Activated T-helper 1 cell treated with anti-CD3 and anti-CD28 coated beads, Interleukin-12 subunit alpha, Interleukin-12 subunit beta, Interleukin-2, Interleukin-4 antibody, amounts not matched to agents 30 ng/mL and 10 ng/mL and 1 ng/mL, durations not matched to agents 14 hours and 24 hours and 36 hours (primary cell): ENCODE results near the gene TRIM5. TPM values are rescaled to one million over a fixed set of nuclear protein-coding genes. Genes with fewer than 3 reads are reported as not detected.
A peak's percentile ranks its signal among the peaks of the same experiment; 100 is the strongest.
"Not testable (repeated sequence)": the region's sequence is repeated elsewhere in the genome, so short reads cannot be mapped to it uniquely, and the experiment has no call there.

ENCODE experiments used
- DNase-seq: peaks from one replicate; pipeline ENCODE4 v3.0.0; 2021; ENCODE audit warnings: low spot score
- H3K27ac Mint-ChIP-seq: one replicate; pipeline ENCODE4 v1.8.0; 2021; ENCODE audit warnings: mild to moderate bottlenecking, mixed read lengths
- H3K27me3 Mint-ChIP-seq: one replicate; pipeline ENCODE4 v1.8.0; 2022; ENCODE audit warnings: mild to moderate bottlenecking, moderate library complexity, mixed read lengths; ENCODE audit not compliant: insufficient read depth
- H3K36me3 Mint-ChIP-seq: one replicate; pipeline ENCODE4 v1.8.0; 2021; ENCODE audit warnings: low read depth, mixed read lengths
- H3K4me1 Mint-ChIP-seq: one replicate; pipeline ENCODE4 v1.8.0; 2021; ENCODE audit warnings: low read depth, mixed read lengths
- H3K4me3 Mint-ChIP-seq: one replicate; pipeline ENCODE4 v1.8.0; 2021; ENCODE audit warnings: mild to moderate bottlenecking, moderate library complexity, mixed read lengths
- H3K9me3 Mint-ChIP-seq: one replicate; pipeline ENCODE4 v1.8.0; 2021; ENCODE audit warnings: mixed read lengths
- intact Hi-C: fragments of 100-400 bp; cut with micrococcal nuclease; formaldehyde crosslinking; loops from one replicate; pipeline ENCODE4 v1.15.1; 2024
- total RNA-seq: library from RNA; stranded (reverse); gene quantifications from 2 replicates; pipeline ENCODE4 v1.2.3, GENCODE V29; 2022

Gene TRIM5
- total RNA-seq, 1 donor from 2014 or later = 8.6 TPM

DNA sequence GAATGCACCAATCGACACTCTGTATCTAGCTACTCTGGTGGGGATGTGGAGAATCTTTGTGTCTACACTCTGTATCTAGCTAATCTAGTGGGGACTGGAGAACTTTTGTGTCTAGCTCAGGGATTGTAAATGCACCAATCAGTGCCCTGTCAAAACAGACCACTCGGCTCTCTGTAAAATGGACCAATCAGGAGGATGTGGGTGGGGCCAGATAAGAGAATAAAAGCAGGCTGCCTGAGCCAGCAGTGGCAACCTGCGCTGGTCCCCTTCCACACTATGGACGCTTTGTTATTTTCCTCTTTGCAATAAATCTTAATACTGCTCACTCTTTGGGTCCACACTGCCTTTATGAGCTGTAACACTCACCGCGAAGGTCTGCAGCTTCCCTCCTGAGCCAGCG is 1.3 kb downstream of the TRIM5 start:
- intact Hi-C loops = loop anchor here (1.0 to 10.0 kb wide), 5 partner anchors 83 to 931 kb away; partner anchors contain the start of genes FHIP1B, OR52N2, TAF10 and TPP1
- peaks cover 63% of the 10 kb centered on the region for H3K4me1 Mint-ChIP-seq
- H3K27me3 Mint-ChIP-seq, DNase-seq, H3K9me3 Mint-ChIP-seq: not testable (repeated sequence)
- H3K27ac Mint-ChIP-seq = peak overlapping the region; percentile 96
- H3K36me3 Mint-ChIP-seq = peaks cover 20% of the 10 kb centered on the region
- peak overlapping the region; percentile 89 for H3K4me3 Mint-ChIP-seq

- not testable (repeated sequence) for DNase-seq, H3K9me3 Mint-ChIP-seq, H3K4me3 Mint-ChIP-seq, H3K27me3 Mint-ChIP-seq, H3K27ac Mint-ChIP-seq
- intact Hi-C loops = loop anchor here (10.0 kb wide), 2 partner anchors 672 to 932 kb away; partner anchors contain the start of genes TAF10 and TPP1
- Mint-ChIP-seq H3K4me1 (peaks cover 61% of the 10 kb centered on the region), H3K36me3 (peaks cover 27% of the 10 kb centered on the region)
Observed at GRCh38 chr11:5682890-5683441, 1.9 kb downstream of the TRIM5 start.

GRCh38 chr11:5679811-5680210 is 5.1 kb downstream of the TRIM5 start:
- peaks cover 44% of the 10 kb centered on the region for H3K4me1 Mint-ChIP-seq
- no peak overlapping the region for H3K4me3 Mint-ChIP-seq
- peaks cover 33% of the 10 kb centered on the region for H3K36me3 Mint-ChIP-seq
- DNase-seq = no peak
- intact Hi-C loops = loop anchor here (10.0 kb wide), 2 partner anchors 675 to 935 kb away; partner anchors contain the start of genes TAF10 and TPP1
- H3K27me3 Mint-ChIP-seq = no peaks in the 10 kb centered on the region
- no peaks in the 10 kb centered on the region for H3K9me3 Mint-ChIP-seq
- H3K27ac Mint-ChIP-seq = peak overlapping the region; percentile 35

- no peaks in the 10 kb centered on the region for H3K27me3 Mint-ChIP-seq
- no peak for DNase-seq
- H3K36me3 Mint-ChIP-seq = peaks cover 28% of the 10 kb centered on the region
- H3K4me1 Mint-ChIP-seq = peaks cover 12% of the 10 kb centered on the region
- H3K27ac Mint-ChIP-seq = no peak overlapping the region
- H3K4me3 Mint-ChIP-seq = no peak overlapping the region
- no peaks in the 10 kb centered on the region for H3K9me3 Mint-ChIP-seq
- intact Hi-C loops = no loop called here
Observed at GRCh38 chr11:5674391-5674790, 10.5 kb downstream of the TRIM5 start.

- no peak overlapping the region for H3K27ac Mint-ChIP-seq
Observed at GRCh38 chr11:5671831-5672230, 13.0 kb downstream of the TRIM5 start.

GRCh38 chr11:5666402-5666793 is 18.5 kb downstream of the TRIM5 start:
- Mint-ChIP-seq H3K27ac (no peak overlapping the region), H3K36me3 (peaks cover 22% of the 10 kb centered on the region), H3K4me1 (no peaks in the 10 kb centered on the region), H3K9me3 (no peaks in the 10 kb centered on the region), H3K27me3 (no peaks in the 10 kb centered on the region), H3K4me3 (no peak overlapping the region)
- DNase-seq = no peak
- intact Hi-C loops = no loop called here

More at GRCh38 chr11:5671831-5672230, 13.0 kb downstream of the TRIM5 start:
- Mint-ChIP-seq H3K4me1 (no peaks in the 10 kb centered on the region), H3K27me3 (no peaks in the 10 kb centered on the region), H3K9me3 (no peaks in the 10 kb centered on the region), H3K36me3 (peaks cover 17% of the 10 kb centered on the region), H3K4me3 (no peak overlapping the region)
- intact Hi-C loops = no loop called here
- no peak for DNase-seq

- no peaks in the 10 kb centered on the region for H3K27me3 Mint-ChIP-seq
- peaks cover 22% of the 10 kb centered on the region for H3K36me3 Mint-ChIP-seq
- H3K27ac Mint-ChIP-seq = no peak overlapping the region
- intact Hi-C loops = no loop called here
- H3K4me1 Mint-ChIP-seq = no peaks in the 10 kb centered on the region
- no peak overlapping the region for H3K4me3 Mint-ChIP-seq
- H3K9me3 Mint-ChIP-seq = no peaks in the 10 kb centered on the region
- no peak for DNase-seq
Observed at GRCh38 chr11:5665746-5666401, 19.0 kb downstream of the TRIM5 start.

DNA sequence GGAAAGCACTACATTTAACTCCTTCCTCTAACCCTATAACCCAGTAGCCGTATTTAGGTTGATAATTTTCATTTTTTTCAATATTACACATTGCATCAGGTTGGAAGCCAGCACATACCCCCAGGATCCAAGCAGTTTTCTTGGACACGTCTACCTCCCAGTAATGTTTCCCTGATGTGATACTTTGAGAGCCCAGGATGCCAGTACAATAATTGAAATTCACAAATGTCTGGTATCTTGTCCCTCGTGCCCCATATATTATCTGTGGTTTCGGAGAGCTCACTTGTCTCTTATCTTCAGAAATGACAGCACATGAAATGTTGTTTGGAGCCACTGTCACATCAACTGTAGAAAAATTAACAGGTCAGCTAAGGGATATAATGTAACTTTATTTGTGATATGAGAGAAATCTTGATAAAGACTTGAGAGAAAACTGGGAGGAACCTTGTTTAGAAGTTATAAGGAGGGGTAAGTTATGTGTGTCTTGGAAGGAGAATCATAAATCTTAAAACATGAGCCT is 19.8 kb downstream of the TRIM5 start:
- Mint-ChIP-seq H3K36me3 (peaks cover 22% of the 10 kb centered on the region), H3K4me3 (no peak overlapping the region), H3K9me3 (no peaks in the 10 kb centered on the region), H3K27ac (no peak overlapping the region), H3K27me3 (no peaks in the 10 kb centered on the region), H3K4me1 (no peaks in the 10 kb centered on the region)
- intact Hi-C loops = no loop called here
- DNase-seq = no peak

DNA sequence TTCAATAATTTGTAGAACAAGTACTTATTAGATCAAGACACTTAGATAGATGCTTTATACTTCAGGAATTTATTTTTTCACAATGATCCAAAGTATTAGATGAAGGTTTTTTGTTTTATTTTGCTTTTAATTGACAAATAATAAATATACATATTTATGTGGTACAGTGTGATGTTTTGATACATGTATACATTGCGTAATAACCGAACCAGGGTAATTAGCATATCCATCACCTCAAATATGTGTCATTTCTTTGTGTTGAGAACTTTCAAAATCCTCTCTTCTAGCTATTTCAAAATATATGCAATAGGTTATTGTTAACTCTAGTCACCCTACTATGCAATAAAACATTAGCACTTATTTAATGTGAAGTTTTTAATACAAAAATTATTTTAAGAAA is 21.4 kb downstream of the TRIM5 start:
- Mint-ChIP-seq H3K9me3 (no peaks in the 10 kb centered on the region), H3K4me3 (no peak overlapping the region), H3K4me1 (no peaks in the 10 kb centered on the region), H3K27me3 (no peaks in the 10 kb centered on the region), H3K27ac (no peak overlapping the region), H3K36me3 (peaks cover 18% of the 10 kb centered on the region)
- intact Hi-C loops = no loop called here
- no peak for DNase-seq

GRCh38 chr11:5658318-5658717 is 26.6 kb downstream of the TRIM5 start:
- Mint-ChIP-seq H3K9me3 (no peaks in the 10 kb centered on the region), H3K4me3 (no peak overlapping the region), H3K4me1 (no peaks in the 10 kb centered on the region), H3K27ac (no peak overlapping the region), H3K27me3 (no peaks in the 10 kb centered on the region), H3K36me3 (peaks cover 3% of the 10 kb centered on the region)
- DNase-seq = no peak
- intact Hi-C loops = no loop called here

GRCh38 chr11:5656956-5657355 is 27.9 kb downstream of the TRIM5 start:
- H3K4me1 Mint-ChIP-seq, H3K4me3 Mint-ChIP-seq, DNase-seq, H3K27me3 Mint-ChIP-seq, H3K27ac Mint-ChIP-seq, H3K36me3 Mint-ChIP-seq, intact Hi-C loops, H3K9me3 Mint-ChIP-seq: not testable (repeated sequence)

GRCh38 chr11:5655474-5655873 is 29.4 kb downstream of the TRIM5 start:
- DNase-seq = no peak
- Mint-ChIP-seq H3K27me3 (no peaks in the 10 kb centered on the region), H3K27ac (no peak overlapping the region), H3K9me3 (peaks cover 4% of the 10 kb centered on the region), H3K4me1 (no peaks in the 10 kb centered on the region), H3K36me3 (peaks cover 5% of the 10 kb centered on the region), H3K4me3 (no peak overlapping the region)
- intact Hi-C loops = no loop called here

GRCh38 chr11:5646139-5646538 is 38.7 kb downstream of the TRIM5 start:
- peaks cover 11% of the 10 kb centered on the region for H3K36me3 Mint-ChIP-seq
- no peaks in the 10 kb centered on the region for H3K9me3 Mint-ChIP-seq
- DNase-seq = no peak
- H3K4me1 Mint-ChIP-seq = peaks cover 9% of the 10 kb centered on the region
- H3K4me3 Mint-ChIP-seq = no peak overlapping the region
- H3K27me3 Mint-ChIP-seq = no peaks in the 10 kb centered on the region
- H3K27ac Mint-ChIP-seq = no peak overlapping the region
- intact Hi-C loops = no loop called here
